ENCODE measurements around the gene TLE3.

The TLE3 gene

DNA sequence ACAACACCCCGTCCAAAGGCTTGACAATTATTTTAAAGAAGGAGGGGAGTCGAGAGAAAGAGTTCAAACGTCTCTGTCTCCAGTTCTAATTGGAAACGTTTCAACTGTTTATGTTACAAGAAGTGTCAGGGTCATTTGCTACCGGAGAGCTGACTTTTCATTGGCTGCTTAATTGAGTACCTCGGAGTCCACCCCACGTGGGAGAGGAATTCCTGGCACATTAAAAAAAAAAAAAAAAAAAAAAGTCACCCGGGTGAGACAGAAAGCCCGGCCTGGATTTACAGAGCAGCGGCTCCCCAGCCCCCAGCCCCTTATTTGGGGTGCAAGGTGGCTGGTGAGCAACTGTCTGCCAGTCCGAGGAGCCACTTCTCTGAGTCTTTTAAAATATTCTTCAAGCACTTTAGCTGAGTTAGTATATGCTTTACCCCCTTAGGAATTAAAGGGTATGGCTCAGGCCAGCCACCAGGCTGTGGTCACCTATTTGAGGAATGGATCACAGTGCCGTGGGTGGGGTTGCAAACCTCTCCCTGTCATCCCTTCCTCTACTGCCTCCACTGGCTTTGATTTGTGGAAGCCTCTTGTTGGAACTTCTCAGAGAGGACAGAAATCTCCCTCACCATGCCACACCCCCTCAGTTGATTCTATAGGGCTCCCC is 3.9 kb upstream of the TLE3 start:
- no peak for DNase-seq (ENCODE audit: low read depth, low spot score)

DNA sequence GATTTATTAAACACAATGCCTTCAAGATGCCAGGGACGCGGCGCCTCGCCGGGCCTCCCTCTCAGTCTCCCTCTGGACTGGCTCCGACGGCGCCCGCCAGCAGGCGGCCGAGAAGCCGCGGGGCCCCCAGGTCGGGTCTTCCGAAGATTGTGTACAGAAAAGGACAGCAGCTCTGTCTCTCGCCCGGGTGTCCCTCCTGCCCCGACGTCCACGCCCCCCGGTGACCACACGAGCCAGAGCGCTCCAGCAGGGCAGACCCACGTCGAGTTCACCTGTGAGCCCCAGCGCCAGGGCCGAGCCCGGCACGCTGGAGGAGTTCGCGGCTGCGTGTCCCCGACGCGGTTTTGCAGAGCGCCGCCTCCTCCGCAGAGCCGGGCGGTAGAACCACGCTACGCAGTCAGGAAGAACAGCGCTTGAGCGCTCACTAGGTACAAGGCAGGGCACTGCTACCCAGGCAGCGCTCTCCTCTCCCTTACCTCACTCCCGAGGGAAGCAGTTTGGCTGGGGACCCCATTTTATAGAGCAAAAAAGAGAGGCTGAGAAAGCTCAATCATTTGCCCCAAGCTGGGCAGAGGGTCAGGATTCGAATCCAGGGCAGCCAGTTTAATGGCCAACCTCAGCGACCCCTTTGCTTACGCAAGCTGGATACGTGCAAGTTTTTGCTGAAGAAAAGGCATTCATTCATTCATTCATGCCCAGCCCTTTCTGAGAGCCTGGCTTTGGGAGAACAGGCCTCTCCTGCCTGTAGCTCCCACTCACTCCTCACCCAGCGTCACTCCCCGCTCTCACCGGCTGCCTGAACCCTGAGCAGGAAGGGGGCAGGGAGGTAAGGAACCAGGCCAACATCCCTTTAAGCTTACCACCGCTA is 3.0 kb upstream of the TLE3 start:
- CTCF ChIA-PET = interaction anchor here (1.1 to 2.8 kb wide), 5 partner anchors 11 to 387 kb away, joined by 3 to 22 read pairs (median 8); no protein-coding TSS in a partner anchor
- no peak for DNase-seq (ENCODE audit: low read depth, low spot score)
- TF ChIP-seq, protein P1, sequence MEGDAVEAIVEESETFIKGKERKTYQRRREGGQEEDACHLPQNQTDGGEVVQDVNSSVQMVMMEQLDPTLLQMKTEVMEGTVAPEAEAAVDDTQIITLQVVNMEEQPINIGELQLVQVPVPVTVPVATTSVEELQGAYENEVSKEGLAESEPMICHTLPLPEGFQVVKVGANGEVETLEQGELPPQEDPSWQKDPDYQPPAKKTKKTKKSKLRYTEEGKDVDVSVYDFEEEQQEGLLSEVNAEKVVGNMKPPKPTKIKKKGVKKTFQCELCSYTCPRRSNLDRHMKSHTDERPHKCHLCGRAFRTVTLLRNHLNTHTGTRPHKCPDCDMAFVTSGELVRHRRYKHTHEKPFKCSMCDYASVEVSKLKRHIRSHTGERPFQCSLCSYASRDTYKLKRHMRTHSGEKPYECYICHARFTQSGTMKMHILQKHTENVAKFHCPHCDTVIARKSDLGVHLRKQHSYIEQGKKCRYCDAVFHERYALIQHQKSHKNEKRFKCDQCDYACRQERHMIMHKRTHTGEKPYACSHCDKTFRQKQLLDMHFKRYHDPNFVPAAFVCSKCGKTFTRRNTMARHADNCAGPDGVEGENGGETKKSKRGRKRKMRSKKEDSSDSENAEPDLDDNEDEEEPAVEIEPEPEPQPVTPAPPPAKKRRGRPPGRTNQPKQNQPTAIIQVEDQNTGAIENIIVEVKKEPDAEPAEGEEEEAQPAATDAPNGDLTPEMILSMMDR (IDR thresholded peaks at IDR 0.05; ENCODE audit: insufficient read depth, low read length, missing control alignments) = no peak
- H3K4me3 ChIP-seq (ENCODE audit: low read depth, low read length) = peak overlapping the region; percentile 27
- POLR2A ChIA-PET = interaction anchor here (0.7 to 1.2 kb wide), 3 partner anchors 11 to 697 kb away, joined by 3 to 4 read pairs (median 4); no protein-coding TSS in a partner anchor

More for the DNA sequence above, 3.9 kb upstream of the TLE3 start:
- ChIA-PET CTCF (interaction anchor here (1.1 to 2.8 kb wide), 4 partner anchors 10 to 377 kb away, joined by 3 to 22 read pairs (median 8); no protein-coding TSS in a partner anchor), POLR2A (interaction anchor here (0.6 to 0.7 kb wide), 3 partner anchors 266 to 698 kb away, joined by 3 to 4 read pairs (median 3); no protein-coding TSS in a partner anchor)
- no peak overlapping the region for H3K4me3 ChIP-seq (ENCODE audit: low read depth, low read length)
- TF ChIP-seq, protein P1 (IDR thresholded peaks at IDR 0.05; ENCODE audit: insufficient read depth, low read length, missing control alignments) = no peak

DNA sequence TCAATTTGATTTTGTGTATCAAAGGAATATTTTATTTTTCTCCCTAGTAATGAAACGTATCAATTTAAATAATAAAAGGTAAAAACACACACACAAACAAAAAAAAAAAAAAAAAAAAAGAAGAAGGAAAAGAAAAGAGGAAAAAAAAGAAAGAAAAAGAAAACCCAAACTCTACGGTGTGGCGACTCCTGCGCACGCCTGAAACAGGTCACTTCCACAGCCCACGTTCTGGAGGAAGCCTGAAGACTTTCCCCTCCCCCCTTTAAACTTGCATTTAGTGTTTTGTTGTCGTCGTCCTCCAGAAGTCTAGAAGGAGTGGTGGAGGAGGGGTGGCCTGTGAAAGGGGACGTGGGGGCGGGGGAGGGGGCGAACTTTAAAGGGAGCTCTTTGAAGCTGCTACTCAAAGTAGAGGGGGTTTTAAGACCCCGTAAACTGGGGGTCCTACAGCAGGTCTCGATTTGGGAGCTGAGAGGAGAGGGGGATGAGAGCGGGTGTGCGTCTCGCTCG is 2.3 kb upstream of the TLE3 start:
- ChIA-PET CTCF (interaction anchor here (1.7 to 2.8 kb wide), 3 partner anchors 12 to 388 kb away, joined by 8 to 22 read pairs (median 9); no protein-coding TSS in a partner anchor), POLR2A (interaction anchor here (0.6 to 2.2 kb wide), 10 partner anchors 11 to 637 kb away, joined by 3 to 9 read pairs (median 4); no protein-coding TSS in a partner anchor)
- H3K4me3 ChIP-seq (ENCODE audit: low read depth, low read length) = peak overlapping the region; percentile 31
- DNase-seq (ENCODE audit: low read depth, low spot score) = no peak
- TF ChIP-seq, protein P1 (IDR thresholded peaks at IDR 0.05; ENCODE audit: insufficient read depth, low read length, missing control alignments) = no peak

DNA sequence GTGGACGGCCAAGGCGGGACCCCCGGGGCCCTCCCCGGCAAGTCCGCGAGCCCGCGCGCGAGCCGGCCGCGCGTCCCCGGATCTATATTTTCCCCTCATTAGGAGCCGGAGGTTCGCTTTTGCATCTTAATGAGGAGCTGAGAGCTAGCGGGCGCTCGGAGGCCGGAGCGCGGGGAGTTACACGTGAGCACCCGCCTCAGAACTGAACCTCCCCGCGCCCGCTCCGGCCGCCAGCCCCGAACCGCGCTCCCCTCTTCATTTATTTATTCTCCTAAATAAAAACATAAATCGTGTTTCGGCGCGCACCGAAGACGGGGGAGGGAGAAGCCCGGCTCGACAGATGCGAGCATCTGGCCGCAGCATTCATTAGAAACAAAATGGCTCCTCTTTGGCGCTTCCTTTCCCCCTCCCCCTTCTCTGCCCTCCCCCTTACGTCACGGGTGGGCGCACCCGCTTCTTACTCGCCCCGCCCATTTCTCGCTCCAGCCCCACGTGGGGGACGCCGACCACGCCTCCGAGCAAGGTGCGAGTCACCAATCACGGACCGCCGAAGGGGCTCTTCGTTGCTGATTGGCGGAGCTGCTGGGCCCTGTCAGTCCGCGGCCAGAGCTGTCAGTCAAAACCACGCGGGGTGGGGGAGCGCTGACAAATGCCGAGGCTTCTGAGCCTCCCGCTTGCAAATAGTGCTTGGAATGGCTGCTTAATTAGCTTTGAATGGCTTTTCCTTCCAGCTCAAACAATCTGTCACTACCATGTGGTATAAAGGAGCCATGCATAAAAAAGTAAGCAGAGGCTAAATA is 1.6 kb upstream of the TLE3 start:
- DNase-seq (ENCODE audit: low read depth, low spot score) = peak; percentile 92
- ChIA-PET POLR2A (interaction anchor here (0.6 to 2.2 kb wide), 10 partner anchors 12 to 637 kb away, joined by 3 to 9 read pairs (median 4); no protein-coding TSS in a partner anchor), CTCF (interaction anchor here (1.3 to 2.8 kb wide), 5 partner anchors 12 to 522 kb away, joined by 3 to 22 read pairs (median 9); no protein-coding TSS in a partner anchor)
- H3K4me3 ChIP-seq (ENCODE audit: low read depth, low read length) = peak overlapping the region; percentile 56
- TF ChIP-seq, protein P1 (IDR thresholded peaks at IDR 0.05; ENCODE audit: insufficient read depth, low read length, missing control alignments) = no peak

DNA sequence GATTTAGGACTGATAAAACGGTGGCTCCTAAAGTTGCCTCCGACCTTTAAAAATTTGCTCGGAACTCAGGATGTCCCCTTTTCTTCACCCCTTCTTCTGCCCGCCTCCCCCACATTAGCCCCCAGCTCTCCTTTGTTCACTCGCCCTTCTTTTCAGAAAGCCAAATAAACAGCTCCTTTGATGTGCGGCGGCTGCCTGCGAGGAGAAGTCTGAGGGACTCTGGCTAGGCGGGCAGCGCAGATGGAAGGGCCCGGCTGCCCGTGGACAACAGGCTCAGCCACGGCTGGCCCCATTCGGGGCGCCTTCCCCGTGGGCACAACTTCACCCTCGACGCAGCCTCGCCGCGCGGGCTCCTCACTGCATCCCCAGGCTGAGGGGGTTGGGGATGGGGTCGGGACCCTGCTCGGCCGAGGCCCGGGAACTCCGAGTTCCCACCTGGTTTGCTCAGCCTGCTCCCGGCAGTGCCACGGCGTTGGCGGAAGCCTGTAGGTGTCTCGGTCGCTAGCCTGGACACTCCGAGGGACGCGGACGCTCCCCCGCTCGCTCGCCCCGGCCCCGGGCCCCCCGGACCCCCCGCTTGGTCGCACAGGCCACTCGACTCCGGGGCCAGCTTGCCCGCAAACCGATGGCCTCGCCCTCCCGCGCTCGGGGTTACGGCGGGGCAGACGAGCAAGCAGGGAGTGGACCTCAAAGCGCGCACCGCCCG is 897 bp upstream of the TLE3 start:
- POLR2A ChIA-PET = interaction anchor here (0.9 to 2.2 kb wide), 7 partner anchors 10 to 636 kb away, joined by 3 to 9 read pairs (median 3); no protein-coding TSS in a partner anchor

More for the DNA sequence above, 897 bp upstream of the TLE3 start:
- DNase-seq (ENCODE audit: low read depth, low spot score) = no peak
- peak overlapping the region; percentile 56 for H3K4me3 ChIP-seq (ENCODE audit: low read depth, low read length)
- CTCF ChIA-PET = interaction anchor here (0.7 to 2.1 kb wide), 7 partner anchors 263 to 628 kb away, joined by 3 to 10 read pairs (median 3); no protein-coding TSS in a partner anchor
- TF ChIP-seq, protein P1 (IDR thresholded peaks at IDR 0.05; ENCODE audit: insufficient read depth, low read length, missing control alignments) = no peak
